Stimulated activated CD8-positive, alpha-beta memory T cell treated with anti-CD3 and anti-CD28 coated beads, Interleukin-7, amount 100 ng/mL, for 4 hours (primary cell): ENCODE results near the gene NKX2-2.
"Not testable (repeated sequence)": the region's sequence is repeated elsewhere in the genome, so short reads cannot be mapped to it uniquely, and the experiment has no call there.

Experiments
- DNase-seq, 2 donors: peaks; one replicate each; pipeline ENCODE4 v3.0.0-alpha.2; 2020; ENCODE audit warnings: low read depth in 2 of 2

The NKX2-2 gene

GRCh38 chr20:21508230-21509078, 5.4 kb downstream of the NKX2-2 start:
- no peak for DNase-seq

GRCh38 chr20:21507400-21508229, 6.2 kb downstream of the NKX2-2 start:
- DNase-seq = no peak

GRCh38 chr20:21505810-21506530, 7.9 kb downstream of the NKX2-2 start:
- peak; percentile 19 to 45 for DNase-seq

GRCh38 chr20:21505161-21505809, 8.6 kb downstream of the NKX2-2 start:
- DNase-seq = peak; percentile 49 to 64

DNA sequence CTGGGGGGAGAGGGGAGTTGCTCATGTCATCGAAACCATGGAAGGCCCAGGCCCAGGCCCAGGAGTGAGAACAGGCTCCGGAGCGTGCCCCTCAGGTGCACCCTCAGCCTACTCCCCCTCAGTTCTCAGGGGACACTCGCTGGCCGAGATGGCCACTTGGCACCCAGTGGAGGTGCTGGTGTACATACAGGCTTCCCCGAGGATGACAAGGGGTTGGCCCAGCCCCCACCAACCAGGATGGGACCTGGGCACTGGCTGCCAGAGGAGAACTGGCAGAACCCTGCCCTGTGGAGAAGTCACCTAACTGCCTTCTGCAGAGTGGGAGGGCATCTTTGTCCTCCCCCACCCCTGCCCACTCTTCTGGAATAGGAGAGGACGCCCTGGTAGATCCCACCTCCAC, 9.5 kb downstream of the NKX2-2 start:
- no peak for DNase-seq

GRCh38 chr20:21503345-21503744, 10.5 kb downstream of the NKX2-2 start:
- DNase-seq = no peak

GRCh38 chr20:21501184-21501583, 12.7 kb downstream of the NKX2-2 start:
- no peak for DNase-seq

DNA sequence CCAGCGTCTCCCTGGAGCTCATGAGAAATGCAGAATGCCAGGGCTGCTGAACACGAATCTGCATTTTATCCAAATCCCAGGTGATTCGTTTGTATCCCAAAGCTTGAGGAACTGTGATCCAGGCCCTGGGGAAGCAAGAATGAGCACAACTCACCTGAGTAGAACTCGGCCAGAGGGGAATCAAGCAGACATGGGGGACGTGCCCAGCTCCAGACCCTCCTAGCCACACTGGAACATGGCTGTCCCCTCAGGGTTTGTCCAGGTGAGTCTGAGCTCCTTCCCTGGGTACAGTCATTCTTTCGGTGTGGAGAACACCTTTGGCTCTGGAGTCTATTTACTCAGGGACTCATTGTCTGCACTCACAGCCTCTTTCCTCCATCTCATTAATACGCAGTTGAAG, 13.3 kb downstream of the NKX2-2 start:
- no peak for DNase-seq

DNA sequence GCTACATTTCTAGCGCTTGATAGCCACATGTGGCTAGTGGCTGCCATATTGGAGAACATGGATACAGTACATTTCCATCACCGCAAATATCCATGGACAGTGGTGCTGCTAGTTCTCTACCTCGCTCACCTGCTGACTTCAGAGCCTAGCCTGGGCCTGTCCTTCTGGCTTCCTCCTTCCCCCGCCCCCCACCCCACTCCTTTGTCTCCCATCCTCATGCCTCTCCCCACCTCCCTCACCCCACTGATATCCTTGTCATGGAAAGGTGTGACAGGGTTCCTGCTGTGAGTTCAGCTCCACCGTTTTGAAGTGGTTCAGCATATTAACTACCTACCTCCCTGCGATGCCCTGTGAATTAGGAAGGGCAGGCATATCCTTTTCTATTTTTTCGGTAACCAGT, 14.2 kb downstream of the NKX2-2 start:
- no peak for DNase-seq

GRCh38 chr20:21498635-21499034, 15.2 kb downstream of the NKX2-2 start:
- DNase-seq = no peak

- DNase-seq = no peak
Observed at GRCh38 chr20:21498195-21498594, 15.7 kb downstream of the NKX2-2 start.

DNA sequence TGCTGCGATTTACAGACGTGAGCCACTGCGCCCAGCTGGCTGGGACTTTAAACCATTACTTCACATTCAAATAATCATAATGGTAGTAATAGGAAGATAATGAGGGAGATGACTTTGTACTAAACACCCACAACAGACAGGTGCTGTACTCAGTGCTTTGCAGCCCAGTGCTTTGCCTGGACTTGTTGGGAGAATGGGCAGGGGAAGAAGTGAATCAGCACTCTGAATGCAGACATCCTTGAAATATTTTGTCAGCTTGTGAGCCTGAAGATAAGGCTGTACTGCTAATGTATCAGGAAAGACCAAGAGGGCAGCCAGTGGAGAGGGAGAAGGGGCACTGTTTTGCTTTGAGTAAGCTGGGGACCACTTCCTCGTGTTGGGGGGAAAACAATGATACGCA, 17.4 kb downstream of the NKX2-2 start:
- no peak for DNase-seq

GRCh38 chr20:21493049-21493448, 20.8 kb downstream of the NKX2-2 start:
- DNase-seq = no peak

- no peak for DNase-seq
Observed at GRCh38 chr20:21490105-21490504, 23.8 kb downstream of the NKX2-2 start.

GRCh38 chr20:21480144-21480543, 33.7 kb downstream of the NKX2-2 start:
- DNase-seq = not testable (repeated sequence)

DNA sequence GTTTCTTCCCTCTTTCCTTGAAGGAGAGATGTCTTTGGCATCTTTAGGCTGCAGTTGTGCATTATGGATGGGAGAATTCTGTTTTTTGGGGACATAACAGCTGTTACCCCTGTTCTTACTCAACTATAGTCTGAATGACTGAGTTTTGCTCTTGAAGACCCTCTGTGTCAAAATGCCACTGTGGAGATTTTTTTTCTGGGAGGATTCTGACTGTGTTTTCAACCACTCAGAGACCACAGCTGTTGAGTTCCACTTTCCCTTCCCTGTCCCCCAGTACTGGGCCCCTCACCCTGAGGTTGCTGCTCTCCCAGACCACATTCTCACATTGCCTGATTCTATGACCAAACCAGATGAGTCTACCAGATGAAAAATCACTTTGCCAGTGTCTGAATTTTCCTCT, 48.1 kb downstream of the NKX2-2 start:
- no peak for DNase-seq

DNA sequence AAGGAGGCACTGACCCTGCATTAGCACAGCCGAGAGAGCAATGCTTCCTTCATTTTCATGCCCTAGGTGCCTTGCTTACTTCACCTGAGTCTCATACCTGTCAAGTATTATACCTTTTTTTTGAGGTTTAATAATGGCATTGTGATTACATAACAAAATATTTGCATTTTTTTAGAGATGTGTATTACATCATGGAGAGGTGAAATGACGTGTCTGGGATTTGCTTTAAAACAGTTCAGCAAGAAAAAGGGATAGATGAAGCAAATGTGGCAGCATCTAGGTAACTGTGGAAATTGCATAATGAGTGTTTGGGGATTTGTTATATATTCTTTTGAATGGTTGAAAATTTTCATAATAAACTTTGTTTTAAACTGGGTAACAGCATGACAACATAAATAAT, 48.9 kb downstream of the NKX2-2 start:
- DNase-seq = no peak
